GM23338 (cell line): ENCODE measurements around the gene P3R3URF. TPM values are rescaled to one million over a fixed set of nuclear protein-coding genes. Genes with fewer than 3 reads are reported as not detected.

Source experiments
- ATAC-seq: fragments of 200-7000 bp; cut with Tn5 transposase; 3 replicates; pipeline ENCODE4 v1.9.1; 2020
- DNase-seq: peaks from one replicate; pipeline ENCODE4 v3.0.0-alpha.2; 2015; ENCODE audit warnings: low spot score
- H2AFZ ChIP-seq: fragments of 200-600 bp; sonication (generic); 2 replicates; pipeline ENCODE4 v1.8.0; 2016; ENCODE audit warnings: antibody characterized with exemption, mild to moderate bottlenecking, moderate library complexity
- H3F3A ChIP-seq: fragments of 200-600 bp; sonication (generic); replicated peaks from 2 replicates; pipeline ENCODE4 v1.8.0; 2017; ENCODE audit warnings: antibody characterized with exemption, mixed run types, low read depth
- H3K27ac ChIP-seq: fragments of 200-600 bp; sonication (generic); 2 replicates; pipeline ENCODE4 v1.6.1; 2016; ENCODE audit warnings: low read depth
- H3K27me3 ChIP-seq: fragments of 200-600 bp; sonication (generic); 2 replicates; pipeline ENCODE4 v1.8.0; 2016; ENCODE audit warnings: mild to moderate bottlenecking, mixed run types, moderate library complexity; ENCODE audit not compliant: insufficient read depth
- H3K36me3 ChIP-seq: fragments of 200-600 bp; sonication (generic); 2 replicates; pipeline ENCODE4 v1.8.0; 2016; ENCODE audit warnings: mild to moderate bottlenecking; ENCODE audit not compliant: insufficient read depth
- H3K4me1 ChIP-seq: fragments of 200-600 bp; sonication (generic); 2 replicates; pipeline ENCODE4 v1.8.0; 2016; ENCODE audit warnings: mild to moderate bottlenecking, moderate library complexity; ENCODE audit not compliant: insufficient read depth
- H3K4me2 ChIP-seq: fragments of 200-600 bp; sonication (generic); 2 replicates; pipeline ENCODE4 v1.7.1; 2017; ENCODE audit warnings: mixed run types
- H3K4me3 ChIP-seq: fragments of 200-600 bp; sonication (generic); 2 replicates; pipeline ENCODE4 v1.6.1; 2016; ENCODE audit warnings: mixed run types
- H3K79me2 ChIP-seq: fragments of 200-600 bp; sonication (generic); replicated peaks from 2 replicates; pipeline ENCODE4 v1.8.0; 2017; ENCODE audit warnings: mild to moderate bottlenecking; ENCODE audit not compliant: insufficient read depth
- H3K9me2 ChIP-seq: fragments of 200-600 bp; sonication (generic); 2 replicates; pipeline ENCODE4 v1.8.0; 2017; ENCODE audit not compliant: insufficient read depth
- H4K20me1 ChIP-seq: fragments of 200-600 bp; sonication (generic); replicated peaks from 2 replicates; pipeline ENCODE4 v1.8.0; 2017; ENCODE audit warnings: mild to moderate bottlenecking; ENCODE audit not compliant: insufficient read depth
- H3K27ac Mint-ChIP-seq: 2 replicates; pipeline ENCODE4 v1.8.0; 2020; ENCODE audit warnings: inconsistent platforms, mild to moderate bottlenecking, moderate library complexity, mixed read lengths
- H3K27me3 Mint-ChIP-seq: 3 replicates; pipeline ENCODE4 v1.8.0; 2022; ENCODE audit warnings: low read depth, mild to moderate bottlenecking, moderate library complexity, mixed read lengths, inconsistent platforms; ENCODE audit not compliant: insufficient read depth, poor library complexity
- H3K36me3 Mint-ChIP-seq: 3 replicates; pipeline ENCODE4 v1.8.0; 2021; ENCODE audit warnings: low read depth, mild to moderate bottlenecking, inconsistent platforms, moderate library complexity, mixed read lengths
- H3K4me1 Mint-ChIP-seq: 3 replicates; pipeline ENCODE4 v1.8.0; 2020; ENCODE audit warnings: mild to moderate bottlenecking, inconsistent platforms, mixed read lengths
- H3K4me3 Mint-ChIP-seq: 3 replicates; pipeline ENCODE4 v1.8.0; 2021; ENCODE audit warnings: moderate library complexity, mild to moderate bottlenecking, inconsistent platforms, mixed read lengths
- H3K9me3 Mint-ChIP-seq: 3 replicates; pipeline ENCODE4 v1.8.0; 2020; ENCODE audit warnings: moderate library complexity, mild to moderate bottlenecking, inconsistent platforms, mixed read lengths
- CREB1 ChIP-seq: fragments of 250-450 bp; sonication (Bioruptor Pico); IDR thresholded peaks from 2 replicates; pipeline ENCODE4 v1.5.0; 2020; ENCODE audit warnings: low read depth, mild to moderate bottlenecking, moderate library complexity
- CTCF ChIP-seq, 2 experiments: fragments of 200-600 bp in 1 of 2; sonication (generic) in 1 of 2; conservative IDR thresholded peaks; 2 replicates each; pipeline versions ENCODE4 v1.5.1 to v1.6.1; 2016 to 2017; ENCODE audit warnings: antibody characterized with exemption in 2 of 2, low read depth in 2 of 2, mild to moderate bottlenecking in 2 of 2, moderate library complexity in 1 of 2
- ETS1 ChIP-seq: IDR thresholded peaks from 2 replicates; pipeline ENCODE4 v1.6.1; 2016; ENCODE audit warnings: antibody characterized with exemption
- EZH2 ChIP-seq: fragments of 200-600 bp; sonication (generic); IDR thresholded peaks from one replicate; pipeline ENCODE4 v1.8.0; 2017; ENCODE audit warnings: antibody characterized with exemption, mild to moderate bottlenecking, low read depth; ENCODE audit not compliant: unreplicated experiment
- EZH2phosphoT487 ChIP-seq: fragments of 200-600 bp; sonication (generic); IDR thresholded peaks from one replicate; pipeline ENCODE4 v1.8.1; 2018; ENCODE audit warnings: antibody characterized with exemption; ENCODE audit not compliant: unreplicated experiment
- NANOG ChIP-seq: IDR thresholded peaks from 2 replicates; pipeline ENCODE4 v1.6.1; 2016; ENCODE audit warnings: antibody characterized with exemption, borderline replicate concordance
- POLR2AphosphoS5 ChIP-seq: IDR thresholded peaks from 2 replicates; pipeline ENCODE4 v1.6.1; 2016; ENCODE audit warnings: antibody characterized with exemption, low read depth
- REST ChIP-seq: IDR thresholded peaks from one replicate; pipeline ENCODE4 v1.6.1; 2018; ENCODE audit warnings: antibody characterized with exemption; ENCODE audit not compliant: unreplicated experiment
- STAT1 ChIP-seq: IDR thresholded peaks from one replicate; pipeline ENCODE4 v1.6.1; 2016; ENCODE audit warnings: antibody characterized with exemption; ENCODE audit not compliant: unreplicated experiment
- ZNF114 ChIP-seq: fragments of 250-450 bp; sonication (Bioruptor Pico); IDR thresholded peaks from 2 replicates; pipeline ENCODE4 v1.5.0; 2020; ENCODE audit warnings: mild to moderate bottlenecking, moderate library complexity
- ZNF331 ChIP-seq: fragments of 250-450 bp; sonication (Bioruptor Pico); IDR thresholded peaks from 2 replicates; pipeline ENCODE4 v1.5.0; 2020; ENCODE audit warnings: low read depth, mild to moderate bottlenecking, moderate library complexity
- polyA plus RNA-seq: library from polyadenylated mRNA; unstranded; fragments of >200 nt; fragmentation: Nextera tagmentation; extraction: Ambion mirVana; gene quantifications from 2 replicates; pipeline ENCODE4 v1.2.1, GENCODE V29; 2016
- total RNA-seq: library from RNA; depleted of rRNA; stranded (reverse); fragments of >200 nt; shearing (Covaris generic); gene quantifications from 2 replicates; pipeline ENCODE4 v1.2.3, GENCODE V29; 2014

P3R3URF gene
- total and polyA plus RNA-seq, 2 experiments from 2014 or later, result not detected

- no peaks in the 10 kb centered on the region for H4K20me1 ChIP-seq
- no peak for DNase-seq
- Mint-ChIP-seq H3K4me1 (no peaks in the 10 kb centered on the region), H3K27ac (no peak overlapping the region), H3K9me3 (no peaks in the 10 kb centered on the region), H3K36me3 (no peaks in the 10 kb centered on the region), H3K27me3 (no peaks in the 10 kb centered on the region), H3K4me3 (no peak overlapping the region)
- no peak for ATAC-seq
- H3K36me3 ChIP-seq, result no peaks in the 10 kb centered on the region
- no peaks in the 10 kb centered on the region for H3K27me3 ChIP-seq
- no peak overlapping the region for H3K27ac ChIP-seq
- no peaks in the 10 kb centered on the region for H3K9me2 ChIP-seq
- H3K4me2 ChIP-seq, result no peak overlapping the region
- H2AFZ ChIP-seq, result no peak overlapping the region
- no peaks in the 10 kb centered on the region for H3K4me1 ChIP-seq
- no peak overlapping the region for H3K4me3 ChIP-seq
- H3K79me2 ChIP-seq, result no peaks in the 10 kb centered on the region
- H3F3A ChIP-seq, result no peaks in the 10 kb centered on the region
- TF ChIP-seq EZH2phosphoT487 (no peak), CTCF (conservative IDR thresholded peaks at IDR 0.05; ENCODE audit: low read depth in 2 of 2) (no peak), ETS1 (no peak), ZNF114 (CRISPR knock-in tag) (no peak)
Observed at GRCh38 chr1:46160212-46160611, 16.1 kb downstream of the P3R3URF start.

GRCh38 chr1:46159516-46159915 lies 16.8 kb downstream of the P3R3URF start:
- Histone ChIP-seq H3K79me2 (no peaks in the 10 kb centered on the region), H3K4me3 (no peak overlapping the region), H3K4me1 (no peaks in the 10 kb centered on the region), H3K27me3 (no peaks in the 10 kb centered on the region), H3F3A (no peaks in the 10 kb centered on the region), H3K27ac (no peak overlapping the region), H4K20me1 (no peaks in the 10 kb centered on the region), H3K36me3 (no peaks in the 10 kb centered on the region), H3K9me2 (no peaks in the 10 kb centered on the region), H2AFZ (no peak overlapping the region), H3K4me2 (no peak overlapping the region)
- DNase-seq (no peak), ATAC-seq (no peak)
- Mint-ChIP-seq H3K4me3 (no peak overlapping the region), H3K27ac (no peak overlapping the region), H3K36me3 (no peaks in the 10 kb centered on the region), H3K27me3 (peaks cover 2% of the 10 kb centered on the region), H3K9me3 (no peaks in the 10 kb centered on the region), H3K4me1 (no peaks in the 10 kb centered on the region; the same call in 2 of the 3 replicates)
- no peak for TF ChIP-seq EZH2
- TF ChIP-seq ZNF114 (CRISPR knock-in tag), result no peak
- TF ChIP-seq CREB1, result no peak
- no peak for TF ChIP-seq ETS1
- no peak for TF ChIP-seq EZH2phosphoT487
- TF ChIP-seq POLR2AphosphoS5, result no peak
- TF ChIP-seq NANOG, result no peak
- TF ChIP-seq ZNF331 (CRISPR knock-in tag), result no peak
- no peak for TF ChIP-seq REST
- no peak for TF ChIP-seq STAT1
